ENCODE data around the gene RPS6KA3.
"Not testable (repeated sequence)": the region's sequence is repeated elsewhere in the genome, so short reads cannot be mapped to it uniquely, and the experiment has no call there.

RPS6KA3 gene

DNA sequence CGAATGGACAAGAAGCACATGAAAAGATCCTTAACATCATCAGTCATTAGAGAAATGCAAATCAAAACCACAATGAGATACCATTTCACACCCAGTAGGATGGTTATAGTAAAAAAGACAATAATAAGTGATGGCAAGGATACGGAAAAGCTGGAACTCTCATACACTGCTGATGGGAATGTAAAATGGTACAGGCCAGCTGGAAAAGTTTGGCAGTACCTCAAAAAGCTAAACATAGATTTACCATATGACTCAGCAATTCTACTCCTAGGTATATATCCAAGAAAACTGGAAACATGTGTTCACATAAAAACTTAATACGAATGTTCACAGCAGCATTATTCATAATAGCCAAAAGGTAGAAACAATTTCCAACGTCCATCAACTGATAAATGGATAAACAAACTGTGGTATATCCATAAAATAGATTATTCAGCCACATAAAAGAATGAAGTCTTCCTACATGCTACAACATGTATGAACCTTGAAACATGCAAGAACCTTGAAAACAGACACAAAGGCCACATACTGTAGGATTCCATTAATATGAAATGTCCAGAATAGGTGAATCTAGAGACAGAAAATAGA lies 11.9 kb downstream of the RPS6KA3 start:
- TF ChIP-seq, protein P1, sequence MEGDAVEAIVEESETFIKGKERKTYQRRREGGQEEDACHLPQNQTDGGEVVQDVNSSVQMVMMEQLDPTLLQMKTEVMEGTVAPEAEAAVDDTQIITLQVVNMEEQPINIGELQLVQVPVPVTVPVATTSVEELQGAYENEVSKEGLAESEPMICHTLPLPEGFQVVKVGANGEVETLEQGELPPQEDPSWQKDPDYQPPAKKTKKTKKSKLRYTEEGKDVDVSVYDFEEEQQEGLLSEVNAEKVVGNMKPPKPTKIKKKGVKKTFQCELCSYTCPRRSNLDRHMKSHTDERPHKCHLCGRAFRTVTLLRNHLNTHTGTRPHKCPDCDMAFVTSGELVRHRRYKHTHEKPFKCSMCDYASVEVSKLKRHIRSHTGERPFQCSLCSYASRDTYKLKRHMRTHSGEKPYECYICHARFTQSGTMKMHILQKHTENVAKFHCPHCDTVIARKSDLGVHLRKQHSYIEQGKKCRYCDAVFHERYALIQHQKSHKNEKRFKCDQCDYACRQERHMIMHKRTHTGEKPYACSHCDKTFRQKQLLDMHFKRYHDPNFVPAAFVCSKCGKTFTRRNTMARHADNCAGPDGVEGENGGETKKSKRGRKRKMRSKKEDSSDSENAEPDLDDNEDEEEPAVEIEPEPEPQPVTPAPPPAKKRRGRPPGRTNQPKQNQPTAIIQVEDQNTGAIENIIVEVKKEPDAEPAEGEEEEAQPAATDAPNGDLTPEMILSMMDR (IDR thresholded peaks at IDR 0.05; ENCODE audit: control extremely low read depth, extremely low read depth, low read depth, missing control alignments), result no peak
- DNase-seq (ENCODE audit: extremely low spot score), result no peak
- POLR2A ChIA-PET, result no interaction called here
- CTCF ChIA-PET, result no interaction called here

DNA sequence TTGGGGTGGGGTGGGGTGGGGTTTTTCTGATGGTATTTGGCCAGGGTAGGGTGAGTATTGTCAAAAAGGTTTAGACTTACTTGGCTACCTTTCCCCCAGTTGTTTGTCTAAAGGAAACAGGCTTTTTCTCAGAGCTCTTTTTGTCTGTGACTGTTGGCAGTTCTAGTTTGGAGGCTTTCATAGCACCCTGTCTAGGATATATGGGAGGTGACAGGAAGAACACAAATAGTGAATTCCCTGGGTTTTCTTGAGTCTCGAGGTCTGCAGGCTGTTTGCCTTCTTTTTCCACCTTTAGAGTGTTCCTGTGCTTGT lies 13.5 kb downstream of the RPS6KA3 start:
- ChIA-PET CTCF (no interaction called here), POLR2A (no interaction called here)
- TF ChIP-seq, protein P1 (IDR thresholded peaks at IDR 0.05; ENCODE audit: control extremely low read depth, extremely low read depth, low read depth, missing control alignments), result no peak
- DNase-seq (ENCODE audit: extremely low spot score), result no peak

DNA sequence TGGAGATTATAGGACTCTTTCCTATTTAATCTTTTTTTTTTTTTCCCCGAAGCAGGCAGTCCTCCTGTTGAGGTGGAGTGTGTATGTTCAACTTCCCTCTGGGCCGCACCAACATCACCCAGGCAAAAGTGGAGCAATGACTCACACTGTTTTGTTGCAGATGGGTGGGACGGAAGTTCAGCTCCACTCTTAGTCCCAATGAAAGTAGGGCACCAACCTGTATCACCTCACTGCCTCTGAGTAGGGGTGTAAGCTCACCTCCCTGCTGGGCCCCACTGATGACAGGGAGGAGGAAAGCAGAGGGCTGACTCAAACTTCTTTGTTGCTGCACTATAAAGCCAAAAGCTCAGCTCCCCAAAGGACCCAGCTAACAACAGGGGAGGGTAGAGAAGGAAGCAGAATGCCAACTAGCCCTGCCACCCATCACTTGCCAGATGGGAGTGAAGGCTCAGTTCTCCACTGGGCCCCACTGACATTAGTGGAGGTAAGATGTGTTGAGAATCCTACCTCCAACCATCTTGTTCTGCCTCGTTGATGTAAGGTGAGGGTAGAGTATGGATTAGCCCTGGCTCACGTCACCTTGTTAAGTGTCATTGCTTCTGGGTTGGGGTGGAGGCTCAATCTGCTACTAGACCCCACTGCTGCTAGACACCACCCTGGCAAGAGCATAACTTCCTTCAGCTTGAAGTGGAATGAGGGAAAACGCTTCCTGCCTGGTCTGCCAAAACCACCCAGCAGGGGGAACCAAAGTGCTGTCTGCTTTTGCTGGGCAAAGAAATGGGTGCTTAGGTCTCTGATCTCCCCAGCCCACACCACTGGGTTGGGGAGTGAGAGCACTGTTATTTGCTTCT lies 14.1 kb downstream of the RPS6KA3 start:
- DNase-seq (ENCODE audit: extremely low spot score), result peak; percentile 16
- ChIA-PET CTCF (no interaction called here), POLR2A (no interaction called here)
- TF ChIP-seq, protein P1 (IDR thresholded peaks at IDR 0.05; ENCODE audit: control extremely low read depth, extremely low read depth, low read depth, missing control alignments), result no peak

DNA sequence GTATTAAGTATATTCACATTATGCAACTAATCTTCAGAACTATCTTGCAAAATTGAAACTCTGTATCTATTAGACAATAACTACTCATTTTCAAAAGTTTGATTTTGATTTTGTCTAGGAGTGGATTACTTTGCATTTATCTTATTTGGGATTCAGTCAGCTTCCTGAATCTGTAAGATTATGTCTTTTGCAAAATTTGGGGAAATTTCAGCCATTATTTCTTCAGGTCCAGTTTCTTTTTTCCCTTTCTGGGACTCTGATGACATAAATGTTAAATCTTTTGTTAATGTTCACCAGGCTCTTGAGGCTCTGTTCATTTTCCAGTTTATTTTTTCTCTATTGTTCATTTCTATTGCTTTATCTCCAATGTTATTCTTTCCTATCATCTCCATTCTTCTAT lies 15.0 kb downstream of the RPS6KA3 start:
- ChIA-PET POLR2A (no interaction called here), CTCF (no interaction called here)
- TF ChIP-seq, protein P1 (IDR thresholded peaks at IDR 0.05; ENCODE audit: control extremely low read depth, extremely low read depth, low read depth, missing control alignments), result no peak
- DNase-seq (ENCODE audit: extremely low spot score), result no peak

GRCh38 chrX:20250146-20250545 lies 16.6 kb downstream of the RPS6KA3 start:
- DNase-seq (ENCODE audit: extremely low spot score); POLR2A ChIA-PET; CTCF ChIA-PET: not testable (repeated sequence)

- ChIA-PET CTCF (no interaction called here), POLR2A (no interaction called here)
- DNase-seq (ENCODE audit: extremely low spot score), result no peak
- TF ChIP-seq, protein P1 (IDR thresholded peaks at IDR 0.05; ENCODE audit: control extremely low read depth, extremely low read depth, low read depth, missing control alignments), result no peak
Measured at GRCh38 chrX:20248592-20249192, 18.0 kb downstream of the RPS6KA3 start.

DNA sequence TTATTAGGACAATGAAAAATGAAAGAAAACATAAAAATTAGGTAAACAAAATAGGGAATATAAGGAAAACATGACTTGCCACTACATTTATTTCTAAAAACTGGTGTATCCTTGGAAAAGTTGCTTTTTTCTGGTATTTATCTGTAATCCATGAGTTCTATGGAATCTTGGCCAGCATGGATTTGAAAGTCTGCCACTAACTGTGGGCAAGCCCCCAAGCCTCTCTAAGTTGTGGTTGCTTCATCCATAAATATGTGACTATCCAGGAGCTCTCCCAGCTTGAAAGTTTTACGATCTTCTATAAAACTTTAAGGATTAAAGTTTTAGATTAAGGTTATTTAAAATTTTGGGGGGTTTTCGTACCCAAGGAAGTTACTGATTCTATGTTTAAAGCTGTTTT lies 21.8 kb downstream of the RPS6KA3 start:
- TF ChIP-seq, protein P1 (IDR thresholded peaks at IDR 0.05; ENCODE audit: control extremely low read depth, extremely low read depth, low read depth, missing control alignments), result no peak
- no peak for DNase-seq (ENCODE audit: extremely low spot score)
- POLR2A ChIA-PET, result no interaction called here
- CTCF ChIA-PET, result no interaction called here
